Suprapubic skin (tissue), 3 donors: Measurements from ENCODE around the gene TRIM28.

Experiments used
- CTCF ChIP-seq, 2 donors: fragments of 200-600 bp in 1 of 2; fragments of 450-650 bp in 1 of 2; sonication (generic) in 1 of 2; IDR thresholded peaks; one replicate each; pipeline ENCODE4 v1.5.1; 2016 to 2019; ENCODE audit warnings: antibody characterized with exemption in 2 of 2, mild to moderate bottlenecking in 1 of 2, moderate library complexity in 1 of 2
- POLR2AphosphoS5 ChIP-seq, 3 donors: sonication (generic); formaldehyde crosslinking; IDR thresholded peaks; one replicate each; pipeline ENCODE4 v1.6.1; 2017; ENCODE audit warnings: antibody characterized with exemption in 3 of 3

DNA sequence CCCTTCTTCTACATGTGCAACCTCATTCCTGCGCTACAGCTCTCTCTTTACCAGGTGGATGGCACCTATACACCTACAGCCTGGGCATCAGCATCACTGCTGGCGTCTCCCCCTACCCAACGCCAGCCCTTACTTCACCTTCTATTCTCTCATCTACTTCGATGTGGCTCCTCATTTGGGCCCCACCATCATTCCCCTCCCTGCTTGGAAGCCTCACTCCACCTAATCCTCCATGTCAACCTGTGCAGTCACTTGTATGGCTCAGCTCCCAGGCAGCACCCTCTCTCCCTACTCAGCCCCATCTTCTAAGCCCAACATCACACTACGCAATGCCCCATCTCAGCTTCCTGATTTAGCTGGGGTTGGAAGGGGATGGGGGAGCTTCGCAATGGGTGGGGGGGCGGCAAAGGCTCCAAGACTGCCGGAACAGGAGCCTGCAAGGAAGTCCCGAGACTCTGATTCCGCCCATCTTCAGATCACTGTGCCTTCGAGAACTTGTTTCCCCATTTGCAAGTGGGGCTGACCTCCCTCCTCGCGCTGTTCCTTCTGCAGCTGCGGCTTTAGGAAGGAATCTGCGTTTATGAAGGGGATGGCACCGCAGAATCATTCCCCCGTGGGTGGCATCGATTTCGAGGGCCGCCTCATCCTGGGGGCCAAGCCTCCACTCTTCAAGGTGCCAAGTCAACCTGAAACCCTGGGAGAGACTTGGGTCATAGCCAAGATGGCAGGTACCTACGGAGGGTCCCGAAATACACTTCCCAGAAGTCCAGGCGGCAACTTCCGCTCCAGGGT lies 28.4 kb downstream of the TRIM28 start:
- no peak for TF ChIP-seq CTCF (IDR thresholded peaks at IDR 0.05)
- TF ChIP-seq POLR2AphosphoS5 (IDR thresholded peaks at IDR 0.05): peak in 1 of 3 donors; percentile 18
